HG03135 (cell line): ENCODE data around the gene SLC25A34.
A peak's percentile ranks its signal among the peaks of the same experiment; 100 is the strongest.
"Not testable (repeated sequence)": the region's sequence is repeated elsewhere in the genome, so short reads cannot be mapped to it uniquely, and the experiment has no call there.

Experiments
- ATAC-seq: cut with Tn5 transposase; IDR thresholded peaks from one replicate; pipeline ENCODE4 v1.9.1; 2021; ENCODE audit warnings: mild to moderate bottlenecking, moderate library complexity; ENCODE audit not compliant: unreplicated experiment

Gene SLC25A34

GRCh38 chr1:15736038-15736891 lies at the start of gene SLC25A34:
Gene SLC25A34, plus strand, starts transcription at chr1:15736258. Its CDS starts 228 bp downstream, at chr1:15736486.
- no peak for ATAC-seq

DNA sequence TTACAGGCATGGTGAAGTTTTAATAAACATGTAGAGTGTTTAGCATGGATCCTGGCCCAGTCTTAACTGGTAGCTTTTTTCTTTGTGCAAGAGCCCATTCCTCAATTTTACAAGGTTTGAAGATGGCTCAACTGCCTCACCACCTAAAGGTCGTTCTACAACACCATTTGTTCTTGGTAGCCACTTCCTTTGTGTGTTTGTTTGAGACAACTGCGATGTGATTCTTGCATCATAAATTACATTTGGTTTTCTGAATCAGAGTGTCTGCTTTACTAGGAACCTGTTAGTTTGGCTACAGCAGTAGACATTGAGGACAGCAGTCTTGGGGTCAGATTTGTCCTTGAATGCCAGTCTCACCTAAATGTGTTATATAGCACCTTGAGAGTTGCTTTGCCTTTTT lies 48.6 kb upstream of the SLC25A34 start:
- no peak for ATAC-seq

DNA sequence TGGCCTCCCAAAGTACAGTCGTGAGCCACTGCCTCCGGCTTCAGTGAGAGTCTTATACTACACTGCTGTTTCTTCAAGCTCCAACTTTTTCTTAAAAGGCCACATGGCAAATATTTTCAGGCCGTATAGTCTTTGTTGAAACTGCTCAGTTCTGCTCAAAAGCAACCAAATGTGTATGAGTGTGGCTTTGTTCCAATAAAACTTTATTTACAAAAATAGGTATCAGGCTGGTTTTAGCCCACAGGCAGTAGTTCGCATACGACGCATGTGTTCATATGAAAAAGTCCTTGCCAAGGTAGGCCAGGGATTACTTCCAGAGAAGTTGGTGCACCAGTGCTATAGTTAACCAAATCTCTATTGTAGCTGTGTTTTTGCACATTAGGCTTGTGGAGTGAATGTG lies 45.7 kb upstream of the SLC25A34 start:
- no peak for ATAC-seq

DNA sequence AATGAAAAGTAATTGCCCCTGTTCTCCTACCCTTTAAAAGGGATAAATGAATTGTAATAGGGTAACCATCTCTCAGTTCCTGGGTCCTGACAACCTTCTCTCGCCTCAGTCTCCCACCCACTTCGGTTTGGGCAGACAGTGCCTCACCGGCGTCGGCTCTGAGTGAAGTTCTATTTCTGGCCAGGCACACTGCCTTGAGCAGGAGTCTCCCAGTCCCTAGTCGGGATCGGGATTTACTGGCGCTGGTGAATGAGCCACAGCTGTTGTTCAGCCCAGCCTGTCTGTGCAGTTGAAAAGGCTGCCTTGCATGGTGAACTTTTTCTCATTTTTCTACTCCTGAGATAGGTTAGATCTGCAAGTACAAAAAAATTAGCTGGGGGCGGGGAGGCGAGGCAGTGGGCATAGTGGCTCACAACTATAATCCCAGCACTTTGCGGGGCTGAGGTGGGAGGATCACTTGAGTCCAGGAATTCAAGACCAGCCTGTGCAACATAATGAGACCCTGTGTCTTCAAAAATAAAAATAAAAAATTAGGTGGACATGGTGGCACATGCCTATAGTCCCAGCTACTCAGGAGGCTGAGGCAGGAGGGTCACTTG lies 44.5 kb upstream of the SLC25A34 start:
- ATAC-seq = no peak

- no peak for ATAC-seq
Measured at GRCh38 chr1:15692121-15692682, 43.9 kb upstream of the SLC25A34 start.

DNA sequence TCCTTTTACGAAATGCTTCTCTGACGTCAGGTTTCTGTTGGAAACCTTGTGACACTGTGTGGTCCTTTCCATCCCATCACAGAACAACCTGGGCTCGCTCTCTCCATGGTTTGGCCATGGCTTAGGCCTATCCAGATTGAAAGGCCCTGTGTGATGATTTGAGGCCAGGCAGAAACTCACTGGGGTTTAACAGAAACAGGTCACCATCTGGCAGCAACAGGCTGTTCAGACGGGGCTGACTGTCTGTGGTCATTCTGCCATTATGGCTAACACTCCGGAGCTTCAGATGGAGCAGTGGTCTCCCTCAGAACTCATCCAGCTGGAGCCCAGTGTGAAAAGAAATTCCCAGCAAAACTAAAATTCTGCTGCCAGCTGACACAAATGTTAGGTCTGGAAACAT lies 42.7 kb upstream of the SLC25A34 start:
- ATAC-seq = no peak

- ATAC-seq = peak; percentile 84
Measured at GRCh38 chr1:15696956-15697521, 39.0 kb upstream of the SLC25A34 start.

DNA sequence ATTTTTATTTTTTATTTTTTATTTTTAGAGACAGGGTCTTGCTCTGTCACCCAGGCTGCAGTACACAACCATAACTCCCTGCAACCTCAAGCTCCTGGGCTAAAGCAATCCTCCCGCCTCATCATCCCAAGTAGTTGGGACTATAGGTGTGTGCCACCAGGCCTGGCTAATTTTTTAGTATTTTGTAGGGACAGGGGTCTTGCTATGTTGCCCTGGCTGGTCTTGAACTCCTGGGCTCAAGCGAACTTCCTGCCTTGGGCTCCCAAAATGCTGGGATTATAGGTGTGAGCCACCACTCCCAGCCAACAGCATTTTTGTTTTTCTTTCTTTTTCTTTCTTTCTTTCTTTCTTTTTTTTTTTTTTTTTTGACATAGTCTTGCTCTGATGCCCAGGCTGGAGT lies 37.9 kb upstream of the SLC25A34 start:
- no peak for ATAC-seq

DNA sequence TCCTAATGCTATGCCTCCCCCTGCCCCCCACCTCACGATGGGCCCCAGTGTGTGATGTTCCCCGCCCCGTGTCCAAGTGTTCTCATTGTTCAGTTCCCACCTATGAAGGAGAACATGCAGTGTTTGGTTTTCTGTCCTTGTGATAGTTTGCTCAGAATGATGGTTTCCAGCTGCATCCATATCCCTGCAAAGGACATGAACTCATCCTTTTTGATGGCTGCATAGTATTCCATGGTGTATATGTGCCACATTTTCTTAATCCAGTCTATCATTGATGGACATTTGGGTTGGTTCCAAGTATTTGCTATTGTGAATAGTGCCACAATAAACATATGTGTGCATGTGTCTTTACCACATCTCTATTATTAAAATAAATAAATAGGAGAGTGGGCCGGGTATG lies 36.7 kb upstream of the SLC25A34 start:
- ATAC-seq = not testable (repeated sequence)

DNA sequence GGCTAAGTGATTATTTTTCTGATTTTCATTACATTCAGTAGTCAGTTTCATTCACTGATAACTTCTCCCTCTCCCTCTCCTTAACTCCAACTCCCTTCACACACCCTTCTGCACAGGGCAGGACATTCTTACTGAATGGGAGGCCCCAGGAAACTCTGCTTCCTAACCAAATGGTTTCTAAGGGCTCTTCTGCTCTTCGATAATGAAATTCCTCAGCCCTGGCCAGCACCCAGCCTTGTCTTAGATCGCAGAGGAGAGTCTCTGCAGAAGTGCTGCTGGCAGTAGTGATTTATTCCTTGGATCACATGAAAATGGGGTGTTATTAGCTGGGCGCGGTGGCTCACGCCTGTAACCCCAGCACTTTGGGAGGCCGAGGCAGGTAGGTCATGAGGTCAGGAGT lies 35.5 kb upstream of the SLC25A34 start:
- no peak for ATAC-seq

GRCh38 chr1:15701784-15702183 lies 34.3 kb upstream of the SLC25A34 start:
- no peak for ATAC-seq

GRCh38 chr1:15702722-15703550 lies 33.1 kb upstream of the SLC25A34 start:
- no peak for ATAC-seq

DNA sequence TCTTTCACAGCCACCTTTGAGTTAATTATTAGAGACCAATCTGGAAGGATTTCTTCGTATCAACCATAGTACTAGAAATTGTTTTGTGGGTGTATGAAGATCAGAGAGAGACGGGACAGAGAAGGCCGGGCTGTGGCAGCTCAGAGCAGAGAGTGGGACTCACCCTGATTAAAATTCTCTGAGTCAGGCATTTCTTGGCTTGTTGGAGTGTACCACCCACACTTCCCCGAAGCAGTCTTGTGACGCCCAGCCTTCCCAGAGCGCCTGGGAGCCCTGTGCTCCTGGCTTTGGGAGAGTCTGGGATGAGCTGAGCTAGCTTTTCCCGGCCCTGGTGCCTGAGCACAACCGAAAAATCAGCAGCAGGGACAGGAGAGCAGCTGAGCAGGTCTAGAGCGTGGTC lies 32.5 kb upstream of the SLC25A34 start:
- ATAC-seq = no peak

GRCh38 chr1:15704526-15705183 lies 31.4 kb upstream of the SLC25A34 start:
- ATAC-seq = no peak

DNA sequence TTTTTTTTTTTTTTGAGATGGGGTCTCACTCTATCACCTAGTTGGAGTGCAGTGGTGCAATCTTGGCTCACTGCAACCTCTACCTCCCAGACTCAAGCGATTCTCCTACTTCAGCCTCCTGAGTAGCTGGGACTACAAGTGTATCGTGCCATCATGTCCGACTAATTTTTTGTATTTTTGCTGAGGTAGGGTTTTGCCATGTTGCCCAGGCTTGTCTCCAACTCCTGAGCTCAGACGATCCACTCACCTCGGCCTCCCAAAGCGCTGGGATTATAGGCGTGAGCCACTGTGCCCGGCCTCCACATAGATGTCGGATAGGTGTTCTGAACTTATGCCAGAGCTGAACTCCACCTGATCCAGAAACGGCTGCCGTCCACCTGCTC lies 30.9 kb upstream of the SLC25A34 start:
- ATAC-seq = no peak

DNA sequence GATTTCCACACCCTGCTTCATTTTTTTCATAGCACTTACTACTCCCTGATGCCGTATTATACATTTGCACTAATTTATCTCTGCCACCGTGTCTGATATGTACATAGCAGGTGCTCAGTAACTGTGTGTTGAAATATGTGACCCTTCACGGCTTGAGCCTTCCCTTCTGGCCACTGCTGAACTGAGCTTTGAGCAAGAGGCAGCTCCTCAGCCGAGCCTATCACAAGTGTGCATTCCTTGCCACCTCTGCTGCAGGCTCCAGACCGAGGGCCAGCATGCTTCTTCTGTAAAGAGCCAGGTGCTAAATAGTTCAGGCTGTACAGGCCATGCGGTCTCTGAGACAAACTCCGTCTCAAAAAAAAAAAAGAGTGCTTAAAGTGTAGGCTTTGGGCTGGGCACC lies 29.3 kb upstream of the SLC25A34 start:
- ATAC-seq = no peak

- ATAC-seq = no peak
Measured at GRCh38 chr1:15707239-15707925, 28.7 kb upstream of the SLC25A34 start.

GRCh38 chr1:15708486-15709137 lies 27.4 kb upstream of the SLC25A34 start:
- ATAC-seq = no peak

- ATAC-seq = no peak
Measured at GRCh38 chr1:15709226-15709625, 26.8 kb upstream of the SLC25A34 start.
